Activated CD8-positive, alpha-beta memory T cell treated with anti-CD3 and anti-CD28 coated beads, Interleukin-2, amount 50 U/mL, for 24 hours (primary cell): ENCODE results near the gene DGAT2.

Experiments used
- DNase-seq: peaks from one replicate; pipeline ENCODE4 v3.0.0-alpha.2; 2020; ENCODE audit errors: extremely low read depth

DGAT2 gene

GRCh38 chr11:75779960-75780359, 11.4 kb downstream of the DGAT2 start:
- DNase-seq, result no peak

- no peak for DNase-seq
These were observed 12.3 kb downstream of the DGAT2 start for GRCh38 chr11:75780888-75781287.

- no peak for DNase-seq
These were observed 12.7 kb downstream of the DGAT2 start for GRCh38 chr11:75781296-75781695.

- DNase-seq, result no peak
These were observed 13.3 kb downstream of the DGAT2 start for GRCh38 chr11:75781831-75782230.

GRCh38 chr11:75782540-75783263, 14.1 kb downstream of the DGAT2 start:
- DNase-seq, result no peak

- no peak for DNase-seq
These were observed 15.0 kb downstream of the DGAT2 start for GRCh38 chr11:75783416-75784084.

- no peak for DNase-seq
These were observed 15.5 kb downstream of the DGAT2 start for GRCh38 chr11:75784085-75784478.

GRCh38 chr11:75784506-75784905, 15.9 kb downstream of the DGAT2 start:
- no peak for DNase-seq

GRCh38 chr11:75785187-75785586, 16.6 kb downstream of the DGAT2 start:
- no peak for DNase-seq

- DNase-seq, result no peak
These were observed 17.6 kb downstream of the DGAT2 start for GRCh38 chr11:75786101-75786736.

- no peak for DNase-seq
These were observed 20.9 kb downstream of the DGAT2 start for GRCh38 chr11:75789521-75789920.

- no peak for DNase-seq
These were observed 22.4 kb downstream of the DGAT2 start for GRCh38 chr11:75790986-75791385.

- DNase-seq, result no peak
These were observed 23.7 kb downstream of the DGAT2 start for GRCh38 chr11:75792127-75792731.

- DNase-seq, result no peak
These were observed 24.6 kb downstream of the DGAT2 start for GRCh38 chr11:75792997-75793800.

GRCh38 chr11:75793966-75794365, 25.4 kb downstream of the DGAT2 start:
- no peak for DNase-seq

- DNase-seq, result no peak
These were observed 26.9 kb downstream of the DGAT2 start for GRCh38 chr11:75795276-75796090.

- DNase-seq, result no peak
These were observed 27.5 kb downstream of the DGAT2 start for GRCh38 chr11:75796091-75796435.

GRCh38 chr11:75797116-75797515, 28.5 kb downstream of the DGAT2 start:
- DNase-seq, result no peak

GRCh38 chr11:75797792-75798191, 29.2 kb downstream of the DGAT2 start:
- no peak for DNase-seq

GRCh38 chr11:75800136-75800675, 31.6 kb downstream of the DGAT2 start:
- no peak for DNase-seq
